Tongue (tissue), 1 donor: ENCODE data around the gene LAMA5. TPM values are rescaled to one million over a fixed set of nuclear protein-coding genes. Genes with fewer than 3 reads are reported as not detected.

Experiments used
- total RNA-seq: library from RNA; depleted of rRNA; stranded (reverse); fragments of >200 nt; gene quantifications from one replicate; pipeline ENCODE4 v1.2.3, GENCODE V29; 2014

Gene LAMA5
- total RNA-seq, 1 donor from 2014 or later = 96.6 TPM

Other genes with a start within 250 kb of the LAMA5 start
- 82.9 TPM for gene LSM14B, start 244.8 kb downstream of the LAMA5 start, total RNA-seq
- gene PSMA7, start 223.9 kb downstream of the LAMA5 start, total RNA-seq = 248 TPM
- gene SS18L1, start 223.5 kb downstream of the LAMA5 start, total RNA-seq = 18.9 TPM
- gene MTG2, start 184.3 kb downstream of the LAMA5 start, total RNA-seq = 24.2 TPM
- gene HRH3, start 147.0 kb downstream of the LAMA5 start, total RNA-seq = 0.62 TPM
- gene OSBPL2, start 128.8 kb downstream of the LAMA5 start, total RNA-seq = 45.0 TPM
- gene ADRM1, start 64.3 kb downstream of the LAMA5 start, total RNA-seq = 57.2 TPM
- 611 TPM for gene RPS21, start 19.8 kb upstream of the LAMA5 start, total RNA-seq
- 2.1 TPM for gene CABLES2, start 40.0 kb upstream of the LAMA5 start, total RNA-seq
- gene RBBP8NL, start 60.2 kb upstream of the LAMA5 start, total RNA-seq = 1.0 TPM
- gene GATA5, start 108.7 kb upstream of the LAMA5 start, total RNA-seq = not detected